GM19468 (cell line): ENCODE data around the gene CTSZ.

Experiments
- ATAC-seq: cut with Tn5 transposase; IDR thresholded peaks from one replicate; pipeline ENCODE4 v1.9.1; 2021; ENCODE audit warnings: mild to moderate bottlenecking, moderate library complexity, moderate number of reproducible peaks; ENCODE audit not compliant: unreplicated experiment; ENCODE audit errors: extremely low read depth

Gene CTSZ

DNA sequence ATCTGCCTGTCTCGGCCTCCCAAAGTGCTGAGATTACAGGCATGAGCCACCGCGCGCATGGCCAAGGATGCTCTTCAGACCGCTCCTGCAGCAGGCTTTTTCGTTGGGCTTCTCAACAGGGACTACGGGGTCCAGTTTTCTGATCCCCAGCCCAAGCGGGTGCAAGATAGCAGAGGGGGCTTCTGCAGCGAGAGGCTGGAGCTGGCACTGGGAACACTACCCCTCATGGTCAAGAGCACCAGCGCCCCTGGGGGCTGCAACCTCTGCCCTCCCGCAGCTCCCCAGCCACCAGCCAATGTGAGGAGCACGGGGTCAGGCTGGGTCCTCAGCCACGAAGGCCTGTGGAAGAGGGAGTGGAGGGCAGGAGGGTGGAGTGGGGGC lies 6.0 kb downstream of the CTSZ start:
- ATAC-seq, result no peak

DNA sequence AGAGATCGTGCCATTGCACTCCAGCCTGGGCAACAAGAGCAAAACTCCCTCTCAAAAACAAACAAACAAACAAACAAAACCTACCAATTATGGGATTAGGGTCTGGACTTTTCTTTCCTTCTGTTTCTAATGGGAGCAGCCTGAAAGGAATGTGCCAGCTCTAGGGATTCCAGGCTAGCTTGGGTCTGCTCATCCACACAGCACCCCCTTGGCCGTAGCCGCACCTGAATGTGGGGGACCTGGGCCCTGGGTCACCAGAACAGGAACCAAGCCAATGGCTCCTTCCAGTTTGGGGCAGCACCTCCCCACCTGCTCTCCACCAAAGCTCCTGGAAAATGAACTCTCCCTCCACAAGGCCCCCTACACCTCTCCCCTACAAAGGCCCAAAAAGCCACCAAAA lies 6.7 kb downstream of the CTSZ start:
- no peak for ATAC-seq

DNA sequence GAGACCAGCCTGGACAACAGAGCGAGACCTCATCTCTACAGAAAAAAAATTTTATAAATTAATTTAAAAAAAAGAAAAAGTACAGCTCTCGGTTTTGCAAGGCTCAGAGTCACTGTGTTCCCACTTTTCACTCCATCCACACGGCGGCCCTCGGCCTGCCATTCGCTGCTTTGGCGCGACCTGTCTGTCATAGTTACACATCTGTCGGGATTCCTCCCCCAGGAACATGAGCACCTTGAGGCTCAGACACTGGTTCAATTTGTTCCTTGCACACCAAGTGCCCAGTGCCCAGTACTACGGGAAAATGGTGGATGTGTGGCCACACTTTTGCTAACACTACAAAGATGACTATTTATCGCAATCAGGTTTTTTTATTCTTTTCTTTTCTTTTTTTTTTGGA lies 8.4 kb downstream of the CTSZ start:
- ATAC-seq, result no peak

DNA sequence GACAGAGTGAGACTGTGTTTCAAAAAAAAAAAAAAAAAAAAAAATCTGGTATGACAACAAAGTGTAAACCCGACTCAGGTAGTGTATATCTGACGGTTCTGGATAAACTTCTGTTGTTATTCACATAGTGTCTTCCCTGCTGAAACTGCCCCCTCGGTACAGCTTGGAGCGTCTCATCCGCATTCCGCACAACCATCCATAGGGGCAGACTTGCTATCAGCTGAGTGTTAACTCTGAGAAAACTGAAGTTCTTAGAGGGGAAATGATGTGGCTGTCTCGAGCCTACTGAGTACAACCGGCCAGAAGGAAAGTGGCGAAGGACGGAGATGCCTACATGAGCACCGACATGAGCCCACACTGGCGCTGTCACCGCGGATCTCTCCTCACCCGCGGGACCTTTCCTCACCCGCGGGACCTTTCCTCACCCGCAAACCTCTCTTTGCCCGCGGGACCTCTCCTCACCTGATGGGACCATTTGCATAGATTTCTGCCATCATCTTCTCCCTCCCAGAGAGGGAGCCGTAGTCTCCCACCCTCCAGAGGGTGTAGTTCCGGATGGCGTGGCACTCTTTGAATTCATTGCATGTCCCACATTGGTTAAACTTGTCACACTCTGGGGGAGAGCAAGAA lies 9.8 kb downstream of the CTSZ start:
- no peak for ATAC-seq

DNA sequence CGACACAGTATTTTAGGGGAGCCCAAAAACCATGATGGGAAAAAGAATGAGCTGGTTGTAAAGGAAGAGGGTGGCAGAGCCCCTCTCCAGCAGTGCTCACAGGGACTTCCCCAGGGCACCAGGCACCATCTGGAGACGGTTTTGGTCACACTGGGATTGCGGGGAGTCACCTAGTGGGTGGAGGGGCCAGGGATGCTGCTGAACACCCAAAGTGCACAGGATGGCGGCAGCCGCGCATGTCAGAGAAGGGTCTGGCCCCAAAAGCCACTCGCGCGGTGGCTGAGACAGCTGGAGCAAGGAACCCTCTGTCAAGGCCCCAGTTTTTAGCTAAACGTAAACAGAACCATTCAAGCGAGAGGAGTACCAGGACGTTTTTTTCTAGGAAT lies 10.8 kb downstream of the CTSZ start:
- no peak for ATAC-seq

DNA sequence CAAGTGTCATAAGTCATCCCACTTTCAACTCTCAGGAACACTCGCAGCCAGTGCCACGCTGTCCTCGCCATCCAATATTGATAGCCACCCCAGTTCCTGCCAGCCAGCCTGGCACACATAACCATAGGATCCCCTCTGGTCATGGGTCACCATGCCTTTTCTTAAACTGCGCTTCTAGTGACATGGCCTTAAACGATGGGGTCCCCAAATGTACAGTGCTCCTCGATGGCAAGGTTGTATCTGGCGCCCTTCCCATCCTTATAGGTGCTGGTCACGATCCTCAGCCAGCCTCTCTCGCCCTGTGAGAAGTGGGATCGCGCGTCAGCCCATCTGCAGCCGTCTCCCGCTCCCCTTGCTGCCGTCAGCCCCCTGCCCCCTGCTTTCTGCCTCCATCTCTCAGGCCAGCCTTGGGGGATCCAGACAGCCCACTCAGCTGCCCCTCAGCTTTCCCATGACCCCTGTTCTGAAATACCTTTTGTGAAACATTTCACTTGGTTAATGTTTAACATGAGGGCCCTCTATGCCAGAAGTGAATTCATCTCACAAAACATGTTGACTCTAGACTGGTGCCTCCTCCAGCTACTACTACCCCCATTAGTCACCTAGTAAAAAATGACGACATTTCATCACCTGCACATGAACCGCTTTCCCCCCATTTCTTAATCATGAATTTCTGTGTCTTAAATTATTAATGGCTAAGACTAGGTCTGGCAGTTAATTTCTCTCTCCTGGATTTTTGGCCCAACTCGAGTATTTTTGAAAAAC lies 11.4 kb downstream of the CTSZ start:
- ATAC-seq, result no peak

DNA sequence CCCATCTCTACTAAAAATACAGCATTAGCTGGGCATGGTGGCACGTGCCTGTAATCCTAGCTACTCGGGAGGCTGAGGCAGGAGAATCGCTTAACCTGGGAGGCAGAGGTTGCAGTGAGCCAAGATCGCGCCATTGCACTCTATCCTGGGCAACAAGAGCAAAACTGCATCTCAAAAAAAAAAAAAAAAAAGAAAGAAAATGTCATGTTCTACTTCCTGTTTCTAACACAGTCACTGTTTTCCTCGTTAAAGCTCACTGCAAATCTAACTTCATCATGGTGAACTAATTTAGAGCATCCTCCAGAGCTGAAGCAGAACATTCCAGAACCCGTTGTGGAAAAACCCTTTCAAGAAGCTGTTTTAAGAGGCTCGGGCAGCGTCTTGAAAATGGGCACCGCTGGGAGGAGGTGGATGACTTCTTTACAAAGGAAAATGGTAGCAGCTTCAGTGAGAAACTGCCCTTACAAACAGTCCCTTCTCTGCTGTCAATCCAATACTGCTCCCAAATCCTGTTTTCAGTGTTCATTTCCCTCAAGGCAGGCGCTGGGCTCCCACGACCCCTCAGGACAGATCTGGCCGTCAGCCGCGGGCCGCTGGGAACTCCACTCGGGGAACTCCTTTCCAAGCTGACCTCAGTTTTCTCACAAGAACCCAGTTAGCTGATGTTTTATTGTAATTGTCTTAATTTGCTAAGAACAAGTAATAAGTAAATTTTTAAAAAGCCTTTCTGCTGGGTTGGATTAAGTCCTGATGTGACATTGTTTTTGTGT lies 12.5 kb downstream of the CTSZ start:
- ATAC-seq, result no peak

DNA sequence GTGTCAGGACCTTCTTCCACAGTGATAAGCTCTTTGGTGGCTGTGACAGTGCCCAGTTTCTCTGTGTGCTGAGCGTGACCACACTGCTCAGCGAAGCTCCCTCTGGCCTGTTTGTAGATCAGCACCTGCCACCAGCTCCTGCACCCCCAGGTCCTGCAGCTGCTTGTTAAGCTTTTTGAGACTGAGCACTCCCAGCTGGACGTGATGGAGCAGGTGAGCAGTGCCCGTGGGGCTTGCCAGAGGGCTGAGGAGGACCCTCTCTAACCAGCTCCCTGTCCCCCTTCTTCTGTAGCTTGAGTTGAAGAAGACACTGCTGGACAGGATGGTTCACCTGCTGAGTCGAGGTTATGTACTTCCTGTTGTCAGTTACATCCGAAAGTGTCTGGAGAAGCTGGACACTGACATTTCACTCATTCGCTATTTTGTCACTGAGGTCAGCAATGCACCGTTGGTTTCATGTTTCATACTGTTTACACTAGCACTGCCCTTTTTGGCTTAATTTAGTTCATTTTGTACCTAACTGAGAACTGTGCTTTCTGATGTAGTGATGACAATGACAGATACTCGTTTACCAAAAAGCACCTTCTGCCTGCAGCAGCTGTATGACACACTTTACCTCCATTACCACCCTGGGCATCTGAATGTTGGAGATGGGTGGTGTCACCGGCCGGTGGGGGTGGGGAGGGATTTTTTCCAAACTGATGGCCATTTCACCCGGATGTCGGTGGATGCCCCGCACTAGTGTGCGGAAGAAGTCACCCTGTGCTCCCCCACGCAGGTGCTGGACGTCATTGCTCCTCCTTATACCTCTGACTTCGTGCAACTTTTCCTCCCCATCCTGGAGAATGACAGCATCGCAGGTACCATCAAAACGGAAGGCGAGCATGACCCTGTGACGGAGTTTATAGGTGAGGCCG lies 13.5 kb downstream of the CTSZ start:
- no peak for ATAC-seq

DNA sequence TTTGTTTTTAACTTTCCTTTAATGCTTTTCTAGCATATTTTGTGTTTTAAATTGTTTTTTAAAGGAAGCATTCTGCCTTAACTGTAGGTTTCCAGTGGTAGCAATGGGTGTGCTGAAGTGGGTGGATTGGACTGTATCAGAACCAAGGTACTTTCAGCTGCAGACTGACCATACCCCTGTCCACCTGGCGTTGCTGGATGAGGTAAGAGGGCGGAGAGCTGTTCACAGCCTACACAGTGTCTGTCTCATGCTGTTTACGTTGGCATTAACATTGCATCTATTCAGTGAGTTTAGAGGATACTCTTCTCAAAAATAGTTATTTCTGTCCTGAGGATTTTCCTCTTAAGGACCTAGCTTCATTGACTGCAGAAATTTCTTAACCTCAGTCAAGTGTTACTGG lies 14.1 kb downstream of the CTSZ start:
- no peak for ATAC-seq

DNA sequence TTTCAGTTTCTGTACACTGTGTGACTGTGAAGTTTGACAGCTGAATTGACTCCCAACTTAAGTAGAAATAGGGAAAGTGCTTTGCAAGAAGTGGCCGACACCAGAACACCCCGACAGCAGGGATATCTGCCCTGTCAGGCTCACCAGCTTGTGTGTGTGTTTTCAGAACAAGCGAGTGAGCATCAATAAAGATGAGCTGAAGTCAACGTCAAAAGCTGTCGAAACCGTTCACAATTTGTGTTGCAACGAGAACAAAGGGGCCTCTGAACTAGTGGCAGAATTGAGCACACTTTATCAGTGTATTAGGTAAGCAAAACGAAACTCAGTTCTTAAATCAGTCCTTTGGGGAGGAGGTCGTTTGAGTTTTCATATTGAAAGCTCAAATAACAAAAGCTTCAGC lies 15.3 kb downstream of the CTSZ start:
- ATAC-seq, result no peak

DNA sequence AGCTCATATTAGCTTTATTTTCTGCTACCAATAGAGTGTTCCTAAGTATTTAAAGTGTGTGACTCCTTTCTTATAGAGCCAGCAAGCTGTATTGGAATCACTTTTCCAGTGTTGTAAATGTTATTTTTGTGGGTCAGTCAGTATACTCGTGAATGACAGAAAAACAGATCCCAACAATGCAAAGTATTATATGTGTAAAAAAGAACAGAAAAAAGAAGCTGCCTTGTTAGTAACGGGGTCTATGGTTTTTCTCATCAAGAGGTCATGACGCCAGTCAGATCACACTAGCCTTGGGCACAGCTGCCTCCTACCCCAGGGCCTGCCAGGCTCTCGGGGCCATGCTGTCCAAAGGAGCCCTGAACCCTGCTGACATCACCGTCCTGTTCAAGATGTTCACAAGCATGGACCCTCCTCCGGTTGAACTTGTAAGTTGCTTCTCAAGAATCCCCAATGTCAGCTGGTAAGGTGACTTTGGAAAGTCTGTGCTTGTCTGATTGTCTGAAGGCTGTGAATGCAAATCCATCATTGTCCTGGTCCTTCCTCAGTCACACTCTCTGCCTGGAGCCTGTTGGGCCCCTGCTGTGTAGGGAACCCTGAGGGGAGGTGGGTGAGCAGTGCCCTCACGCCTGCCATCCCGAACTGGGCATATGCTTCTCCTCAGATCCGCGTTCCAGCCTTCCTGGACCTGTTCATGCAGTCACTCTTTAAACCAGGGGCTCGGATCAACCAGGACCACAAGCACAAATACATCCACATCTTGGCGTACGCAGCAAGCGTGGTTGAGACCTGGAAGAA lies 16.2 kb downstream of the CTSZ start:
- no peak for ATAC-seq

DNA sequence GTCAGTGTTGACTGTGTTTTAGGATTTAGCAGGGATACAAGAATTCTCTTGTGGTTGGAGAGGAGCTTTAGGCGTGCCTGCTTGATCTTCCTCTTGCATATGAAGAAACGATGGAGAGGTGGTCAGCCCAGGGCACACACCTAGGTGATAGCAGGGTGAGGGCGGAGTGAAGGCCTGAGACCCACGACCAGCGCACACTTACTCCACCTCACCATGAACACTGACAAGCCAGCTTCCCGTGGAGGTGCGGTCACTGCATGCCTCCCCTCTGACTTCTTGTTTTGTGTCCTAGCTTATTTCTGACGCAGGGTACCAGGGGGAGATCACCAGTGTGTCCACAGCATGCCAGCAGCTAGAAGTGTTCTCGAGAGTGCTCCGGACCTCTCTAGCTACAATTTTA lies 17.9 kb downstream of the CTSZ start:
- ATAC-seq, result no peak

DNA sequence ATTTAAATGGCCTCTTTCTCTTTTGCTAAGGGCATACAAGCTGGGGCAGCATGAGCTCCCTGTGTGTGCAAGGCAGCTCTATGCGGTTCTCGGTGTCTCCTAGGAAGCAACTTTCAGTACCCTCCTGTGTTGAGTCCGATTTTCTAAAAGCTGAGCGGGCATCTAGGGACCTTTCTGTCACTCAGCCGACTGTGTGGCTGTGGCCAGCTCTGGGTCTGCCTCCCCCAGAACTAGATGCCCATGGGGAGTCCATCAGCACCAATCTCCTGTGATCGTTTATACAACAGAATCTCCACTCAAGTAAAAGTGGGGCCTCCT lies 18.5 kb downstream of the CTSZ start:
- no peak for ATAC-seq

DNA sequence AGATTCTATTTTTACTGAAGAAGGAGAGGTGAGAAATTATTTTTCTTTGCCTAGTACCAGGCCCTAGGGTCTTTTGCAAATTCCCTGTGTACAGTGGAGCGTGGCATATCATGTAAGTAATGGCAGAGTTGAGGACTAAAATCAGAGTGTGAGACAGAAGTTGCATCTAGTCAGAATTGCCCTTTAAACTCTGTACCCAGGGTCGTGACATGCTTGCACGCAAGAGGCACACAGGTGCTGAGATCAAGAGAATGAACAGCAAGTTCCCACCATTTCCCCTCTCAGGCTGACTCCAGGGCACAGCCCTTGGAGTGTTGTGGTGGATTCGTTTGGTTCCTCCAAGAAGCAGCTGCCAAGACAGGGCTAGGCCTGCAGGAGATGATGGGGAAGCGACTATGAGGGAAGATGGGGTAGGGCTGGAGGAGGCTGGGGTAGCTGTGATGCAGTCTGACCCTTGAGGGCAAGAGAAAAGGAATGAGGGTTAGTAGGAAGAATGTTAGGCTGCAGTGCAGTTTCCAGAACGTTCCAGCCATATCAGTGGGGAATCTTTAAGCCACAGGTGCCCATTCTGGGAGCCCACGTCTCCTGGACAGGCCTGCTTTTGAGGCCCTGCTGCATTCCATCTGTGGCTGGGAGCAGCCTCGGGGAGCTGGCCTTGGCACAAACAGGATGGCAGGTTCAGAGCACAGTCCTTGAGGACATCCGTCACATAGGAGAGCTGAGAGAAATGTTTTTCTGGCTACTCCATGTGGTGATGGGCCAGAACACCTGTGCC lies 19.1 kb downstream of the CTSZ start:
- no peak for ATAC-seq

DNA sequence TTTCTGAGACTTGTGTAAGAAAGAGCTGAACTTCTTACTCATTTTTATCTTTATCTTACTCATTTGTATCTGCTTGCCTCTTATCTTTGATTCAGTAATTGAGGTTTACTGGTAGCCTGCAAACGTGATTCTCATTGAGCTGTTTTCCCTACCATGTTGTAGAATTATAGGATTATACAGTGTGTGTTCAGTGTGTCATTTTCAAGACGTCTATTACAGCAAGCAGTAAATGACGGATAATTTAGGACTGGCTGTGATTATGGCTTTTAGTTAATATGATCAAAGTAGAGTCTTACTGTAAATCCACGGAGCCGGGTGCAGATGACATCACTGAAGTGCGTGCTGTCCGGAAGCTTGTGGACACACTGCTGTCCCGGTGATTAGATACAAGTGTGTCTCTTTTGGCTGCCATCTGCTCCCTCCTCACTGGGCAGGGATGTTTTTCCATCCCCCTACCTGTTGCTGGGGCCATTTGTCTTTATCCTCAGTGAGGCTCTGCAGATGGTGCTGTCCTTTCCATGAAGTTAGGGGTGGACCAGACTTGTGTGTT lies 20.0 kb downstream of the CTSZ start:
- ATAC-seq, result no peak

DNA sequence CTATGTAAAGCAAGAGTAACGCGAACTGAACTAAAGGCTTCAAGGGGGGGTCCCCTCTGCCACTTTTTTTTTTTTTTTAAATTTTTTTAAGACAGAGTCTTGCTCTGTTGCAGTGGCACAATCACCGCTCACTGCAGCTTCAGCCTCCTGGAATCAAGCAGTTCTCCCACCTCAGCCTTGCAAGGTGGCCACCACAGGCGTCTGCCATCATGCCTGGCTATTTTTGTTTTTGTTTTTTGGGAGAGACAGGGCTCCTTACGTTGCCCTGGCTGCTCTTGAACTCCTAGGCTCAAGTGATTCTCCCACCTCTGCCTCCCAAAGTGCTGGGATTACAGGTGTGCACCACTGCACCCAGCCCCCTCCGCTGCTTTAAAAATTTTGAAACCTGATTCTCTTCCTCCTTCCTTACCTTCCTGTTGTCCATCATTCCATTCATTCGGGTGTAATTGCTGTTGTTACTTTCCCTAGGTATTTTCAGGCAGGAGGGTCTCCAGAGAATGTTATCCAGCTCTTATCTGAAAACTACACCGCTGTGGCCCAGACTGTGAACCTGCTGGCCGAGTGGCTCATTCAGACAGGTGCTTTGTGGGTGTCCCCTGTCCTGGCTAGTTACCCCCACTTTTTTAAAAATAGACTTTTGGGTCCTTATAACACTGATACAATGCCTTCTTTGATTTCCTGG lies 20.6 kb downstream of the CTSZ start:
- no peak for ATAC-seq

DNA sequence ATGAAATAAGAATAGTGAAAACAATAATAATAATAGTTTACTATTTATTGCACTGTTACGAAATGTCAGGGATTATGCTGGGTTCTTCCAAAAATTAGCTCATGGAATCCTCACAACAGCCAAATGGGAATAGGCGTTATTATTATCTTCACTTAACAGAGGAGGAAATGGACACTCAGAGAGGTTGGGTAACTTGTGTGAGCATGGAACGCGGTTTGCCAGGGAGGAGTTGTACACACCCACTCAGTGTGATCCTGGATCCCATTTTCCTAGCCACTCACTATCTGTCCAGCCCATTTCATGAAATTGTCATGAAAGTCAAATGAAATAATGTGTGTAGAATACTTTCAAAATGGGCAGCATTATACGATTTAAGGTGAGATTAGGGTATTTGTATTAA lies 21.4 kb downstream of the CTSZ start:
- no peak for ATAC-seq

DNA sequence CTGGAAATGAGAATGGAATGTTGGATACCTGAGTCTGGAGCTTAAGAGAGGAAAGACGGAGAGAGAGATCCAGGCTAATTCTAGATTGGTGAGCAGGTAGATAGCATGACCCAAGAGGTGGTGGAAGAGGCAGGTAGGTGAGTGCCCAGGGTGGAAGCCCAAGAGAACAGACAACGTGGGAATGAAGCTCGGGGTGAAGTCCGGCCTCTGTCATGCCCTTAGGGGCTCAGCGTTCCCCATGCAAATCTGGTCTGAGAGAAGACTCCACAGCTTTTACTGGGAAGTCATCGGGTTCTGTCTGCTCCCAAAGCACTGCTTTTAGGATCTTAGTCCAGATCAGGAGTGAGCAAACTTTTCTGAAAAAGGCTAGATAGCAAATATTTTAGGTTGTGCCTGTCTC lies 22.4 kb downstream of the CTSZ start:
- no peak for ATAC-seq
